Gastroesophageal sphincter (tissue), 3 donors: Measurements from ENCODE around the gene RND1.

Experiments
- CTCF ChIP-seq, 4 experiments: fragments of 200-600 bp in 2 of 4; fragments of 450-650 bp in 2 of 4; sonication (generic) in 1 of 4; IDR thresholded peaks; one replicate each; pipeline ENCODE4 v1.5.1; 2017 to 2019; ENCODE audit warnings: antibody characterized with exemption in 4 of 4, mild to moderate bottlenecking in 2 of 4, moderate library complexity in 2 of 4
- POLR2AphosphoS5 ChIP-seq: sonication (generic); formaldehyde crosslinking; IDR thresholded peaks from one replicate; pipeline ENCODE4 v1.6.1; 2017; ENCODE audit warnings: antibody characterized with exemption

GRCh38 chr12:48822139-48822538 lies 43.5 kb downstream of the RND1 start:
- no peak for TF ChIP-seq CTCF (IDR thresholded peaks at IDR 0.05)
- no peak for TF ChIP-seq POLR2AphosphoS5
